Glomerular endothelial cell (primary cell): ENCODE measurements around the gene MYO1B. TPM values are rescaled to one million over a fixed set of nuclear protein-coding genes. Genes with fewer than 3 reads are reported as not detected.

ENCODE experiments used
- DNase-seq: peaks from one replicate; pipeline ENCODE4 v3.0.0-alpha.2; 2011; ENCODE audit warnings: low read depth, low spot score; ENCODE audit errors: extremely low read depth
- total RNA-seq: library from RNA; depleted of rRNA; stranded (reverse); fragments of >200 nt; gene quantifications from 2 replicates; pipeline ENCODE4 v1.2.3, GENCODE V29; 2015

Gene MYO1B
- total RNA-seq, 1 donor from 2014 or later: 232 TPM

DNA sequence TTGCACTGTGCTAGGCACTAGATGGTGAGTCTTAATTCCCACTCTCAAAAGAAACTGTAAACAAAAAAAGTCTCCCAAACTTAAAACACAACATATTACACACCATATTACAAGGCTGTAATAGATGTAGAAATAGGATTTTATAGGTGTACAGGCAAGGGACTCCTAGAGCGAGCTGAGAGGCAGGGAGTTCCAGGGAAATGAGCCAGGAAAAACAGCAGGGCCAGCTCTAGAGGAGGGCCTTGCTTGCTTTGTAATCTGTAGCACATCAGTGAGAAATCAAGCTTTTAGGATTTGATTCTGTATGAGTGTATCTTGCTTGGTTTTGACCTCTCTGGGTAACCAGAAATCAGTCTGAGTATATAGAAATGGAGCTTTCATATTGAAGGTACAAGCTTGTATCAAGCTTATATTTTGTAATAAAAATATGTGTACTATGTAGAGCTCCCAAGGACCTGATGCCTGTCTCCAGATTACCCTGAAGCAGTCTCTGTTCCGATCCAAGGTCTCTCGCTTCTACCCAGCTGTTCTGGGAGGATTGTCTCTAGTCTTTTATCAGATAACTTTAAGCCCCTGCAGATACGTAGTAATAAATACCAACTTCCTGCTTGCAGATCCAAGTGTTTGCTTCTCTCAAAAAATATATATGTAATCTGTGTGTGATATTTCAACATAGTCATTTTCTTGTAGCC, 73.0 kb downstream of the MYO1B start:
- DNase-seq: no peak

DNA sequence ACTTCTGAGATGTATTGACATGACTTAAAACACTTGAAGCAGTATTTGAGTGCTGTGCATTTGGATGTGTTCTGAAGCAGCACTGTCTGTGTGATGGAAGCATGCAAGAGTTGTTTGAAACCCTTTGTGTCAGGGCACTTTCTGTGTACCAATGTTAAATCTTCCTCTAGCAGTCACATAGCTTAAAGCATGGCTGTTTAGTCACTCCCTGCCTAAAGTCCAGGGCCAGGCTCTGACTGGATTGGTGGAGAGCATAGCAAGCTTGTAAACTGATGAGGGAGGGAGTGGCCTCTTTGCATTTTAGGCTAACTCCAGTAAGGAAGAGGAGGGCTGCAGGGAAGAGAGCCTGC, 73.5 kb downstream of the MYO1B start:
- no peak for DNase-seq

DNA sequence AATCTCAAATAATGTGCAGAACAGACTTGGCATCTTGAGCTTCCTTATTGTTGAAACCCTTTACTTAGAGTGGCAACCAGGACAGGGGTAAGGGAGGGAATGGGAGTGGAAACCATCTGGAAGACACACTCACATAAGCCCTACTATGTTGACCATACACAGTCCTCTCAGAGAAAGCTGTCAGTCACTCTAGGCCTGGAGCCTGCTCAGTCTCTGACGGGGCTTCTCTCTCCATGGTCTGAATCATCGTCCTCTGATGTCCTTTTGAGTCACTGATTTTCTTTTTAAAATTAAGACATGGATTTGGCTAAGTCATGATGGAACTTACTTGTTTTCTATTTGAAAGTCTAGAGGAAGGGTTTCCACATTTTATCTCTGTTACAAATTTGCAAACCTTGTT, 74.0 kb downstream of the MYO1B start:
- DNase-seq: no peak

DNA sequence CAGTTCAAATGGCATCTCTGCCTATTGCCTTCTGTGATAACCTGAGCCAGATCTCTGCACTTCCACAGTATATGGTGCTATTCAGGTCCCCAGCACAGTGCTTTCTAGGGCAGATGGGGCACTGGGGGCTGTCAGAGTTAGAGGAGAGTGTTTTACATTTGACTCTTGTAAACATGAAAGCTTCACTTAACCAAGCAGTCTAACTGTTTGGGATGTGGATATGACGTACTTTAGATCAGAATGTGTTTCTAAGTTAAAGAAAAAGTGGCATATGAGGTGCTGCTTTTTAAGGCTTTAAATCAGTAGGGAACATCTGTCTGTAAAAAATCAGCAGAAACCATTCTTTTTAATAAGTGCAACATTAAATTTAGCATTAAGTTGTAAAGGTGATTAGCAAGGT, 75.7 kb downstream of the MYO1B start:
- no peak for DNase-seq

DNA sequence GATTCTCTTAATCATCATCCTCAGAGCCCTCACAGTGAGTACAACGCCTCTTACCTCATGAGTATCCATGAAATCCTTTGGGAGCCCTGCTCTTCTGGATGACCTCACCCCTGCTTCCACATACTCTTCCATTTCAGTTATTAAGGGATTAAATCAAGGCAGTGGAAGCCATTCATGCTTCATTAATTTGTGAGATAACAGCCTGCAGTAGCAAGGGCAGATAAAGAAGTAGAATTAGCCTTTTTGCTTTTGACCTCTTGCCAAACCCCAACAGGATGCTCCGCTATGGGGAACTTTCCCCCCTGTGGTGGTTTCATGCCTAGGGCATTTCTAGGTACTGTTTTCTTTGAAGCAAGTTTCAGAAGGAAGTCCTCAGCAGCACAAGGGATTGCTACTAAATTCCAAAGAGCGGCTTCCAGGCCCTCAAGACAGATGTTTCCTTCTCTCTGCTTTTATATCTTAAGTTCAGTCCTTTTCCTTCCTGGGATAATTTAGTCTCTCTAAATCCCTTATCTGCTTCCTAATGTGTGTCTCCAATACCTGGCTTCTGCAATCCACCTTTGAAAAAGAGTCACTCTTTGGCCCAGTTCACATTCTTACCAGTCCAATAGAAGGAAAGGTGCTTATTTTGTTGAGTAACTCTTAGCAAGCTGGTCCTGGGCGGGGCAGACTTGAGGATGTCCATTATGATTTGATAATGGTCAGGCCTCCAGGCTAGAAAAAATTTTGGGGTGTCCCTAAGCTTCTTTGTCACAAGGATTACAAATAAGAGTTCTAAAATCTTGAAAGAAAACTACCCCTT, 76.9 kb downstream of the MYO1B start:
- peak; percentile 41 for DNase-seq

DNA sequence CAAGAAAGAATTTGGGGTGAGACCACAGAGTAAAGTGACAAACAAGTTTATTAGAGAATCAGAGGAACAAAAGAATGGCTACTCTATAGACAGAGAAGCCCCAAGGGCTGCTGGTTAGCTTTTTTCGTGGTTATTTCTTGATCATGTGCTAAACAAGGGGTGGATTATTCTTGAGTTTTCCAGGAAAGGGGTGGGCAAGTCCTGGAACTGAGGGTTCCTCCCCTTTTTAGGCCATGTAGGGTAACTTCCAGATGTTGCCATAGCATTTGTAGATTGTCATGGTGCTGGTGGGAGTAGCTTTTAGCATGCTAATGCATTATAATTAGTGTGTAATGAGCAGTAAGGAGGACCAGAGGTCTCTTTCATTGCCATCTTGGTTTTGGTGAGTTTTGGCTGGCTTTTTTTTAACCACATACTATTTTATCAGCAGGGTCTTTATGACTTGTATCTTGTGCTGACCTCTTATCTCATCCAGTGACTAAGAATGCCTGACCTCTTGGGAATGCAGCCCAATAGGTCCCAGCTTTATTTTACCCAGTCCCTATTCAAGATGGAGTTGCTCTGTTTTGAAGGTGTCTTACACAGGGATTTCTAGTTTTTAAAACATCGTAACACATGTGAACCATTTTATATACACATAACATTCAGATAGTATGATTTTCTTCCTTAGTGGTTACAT, 77.8 kb downstream of the MYO1B start:
- DNase-seq: no peak

DNA sequence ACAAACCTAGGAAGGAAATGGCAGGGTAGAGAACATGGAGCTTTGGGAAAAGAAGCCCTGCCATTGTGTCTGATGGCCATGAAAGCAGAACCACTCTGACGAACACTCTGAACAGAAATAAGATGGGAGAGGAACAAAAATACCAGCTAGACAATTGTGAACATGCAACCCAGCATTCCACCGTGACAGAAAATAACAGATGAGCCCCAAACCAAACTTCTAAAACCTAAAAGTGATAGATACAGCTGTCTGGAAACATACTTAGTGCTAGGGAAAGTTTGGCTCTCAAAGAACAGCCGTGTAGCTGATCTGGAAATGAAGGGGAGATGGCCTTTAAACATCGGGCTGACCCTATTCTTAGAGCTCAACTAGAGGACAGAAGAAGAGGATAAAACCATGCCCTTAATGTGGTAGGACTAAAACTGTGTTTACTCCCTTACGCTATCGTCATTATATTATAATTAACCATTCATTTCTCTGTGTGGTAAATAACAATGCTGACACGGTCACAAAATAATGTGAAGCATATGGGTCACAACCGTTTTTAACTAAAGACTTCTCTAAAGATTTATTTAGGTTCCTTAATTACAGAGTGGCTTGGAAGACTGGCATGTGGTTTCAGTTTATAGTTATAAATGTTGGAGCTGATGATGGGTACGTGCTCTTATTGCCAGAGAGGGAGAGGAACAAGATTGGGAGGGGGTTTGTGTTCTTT, 80.6 kb downstream of the MYO1B start:
- no peak for DNase-seq

DNA sequence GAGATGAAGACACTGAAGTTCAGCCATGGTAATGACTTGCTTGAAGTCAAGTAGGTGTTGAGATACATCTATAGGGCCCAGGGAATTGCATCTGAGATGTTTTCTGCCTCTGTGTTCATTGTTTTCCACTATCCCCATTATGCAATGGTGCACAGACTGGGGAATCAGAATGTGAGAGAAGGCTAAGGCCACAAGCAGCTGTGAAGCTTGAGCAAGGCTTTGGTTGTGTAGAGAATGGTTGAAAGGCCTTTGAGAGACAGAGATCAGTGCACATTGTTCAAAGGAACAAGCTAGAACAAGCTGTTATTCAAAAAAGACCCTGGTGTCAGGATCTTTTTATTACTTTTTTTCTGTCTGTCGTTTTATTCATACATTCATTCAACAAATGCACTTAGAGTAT, 82.3 kb downstream of the MYO1B start:
- DNase-seq: no peak

DNA sequence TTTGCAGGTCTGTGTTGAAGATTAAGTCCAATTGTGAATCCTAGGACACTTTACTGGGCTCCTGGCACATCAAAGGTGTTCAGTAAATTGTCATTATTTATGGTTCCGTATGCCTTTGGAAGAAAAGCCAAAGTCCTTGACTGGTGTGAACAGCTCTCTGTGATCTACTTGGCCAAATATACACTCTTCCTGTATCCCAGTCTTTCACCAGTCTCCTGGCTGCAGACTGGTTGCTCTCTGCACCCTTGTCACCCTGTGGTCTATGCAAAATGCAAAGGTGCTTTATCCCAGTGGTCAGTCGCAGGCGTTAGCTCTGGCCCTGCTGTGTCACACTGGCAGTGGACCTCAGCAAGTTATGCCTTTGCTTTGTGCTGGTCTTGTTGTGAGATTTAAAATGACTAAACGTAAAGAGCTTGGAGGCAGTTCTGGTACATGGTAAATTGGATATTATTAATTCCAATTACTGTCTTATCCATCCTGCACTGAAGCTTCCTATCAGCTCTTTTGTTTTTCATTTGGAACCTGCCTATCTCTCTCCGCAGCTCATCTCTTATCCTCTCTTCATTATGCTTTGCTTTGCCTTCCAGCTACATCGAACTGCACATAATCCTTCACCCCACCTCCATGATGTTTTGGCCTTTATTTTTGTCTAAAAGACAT, 83.1 kb downstream of the MYO1B start:
- DNase-seq: no peak

DNA sequence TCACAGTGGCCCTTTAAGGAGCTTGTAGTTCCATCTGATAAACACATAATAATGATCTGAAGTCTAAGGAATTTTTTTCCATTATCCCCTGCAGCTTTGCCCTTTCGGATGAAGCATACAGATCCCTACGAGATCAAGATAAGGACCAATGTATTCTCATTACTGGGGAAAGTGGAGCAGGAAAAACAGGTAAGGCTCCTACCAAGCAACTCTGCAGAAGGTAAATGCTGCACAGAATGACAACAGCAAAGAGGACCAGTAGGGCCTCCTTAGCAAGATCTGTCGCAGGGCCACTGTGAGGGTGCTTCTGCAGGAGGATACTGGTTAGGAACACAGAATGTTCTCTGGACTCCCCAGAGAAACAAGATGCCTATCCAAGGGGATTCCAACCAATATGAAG, 84.6 kb downstream of the MYO1B start:
- no peak for DNase-seq

DNA sequence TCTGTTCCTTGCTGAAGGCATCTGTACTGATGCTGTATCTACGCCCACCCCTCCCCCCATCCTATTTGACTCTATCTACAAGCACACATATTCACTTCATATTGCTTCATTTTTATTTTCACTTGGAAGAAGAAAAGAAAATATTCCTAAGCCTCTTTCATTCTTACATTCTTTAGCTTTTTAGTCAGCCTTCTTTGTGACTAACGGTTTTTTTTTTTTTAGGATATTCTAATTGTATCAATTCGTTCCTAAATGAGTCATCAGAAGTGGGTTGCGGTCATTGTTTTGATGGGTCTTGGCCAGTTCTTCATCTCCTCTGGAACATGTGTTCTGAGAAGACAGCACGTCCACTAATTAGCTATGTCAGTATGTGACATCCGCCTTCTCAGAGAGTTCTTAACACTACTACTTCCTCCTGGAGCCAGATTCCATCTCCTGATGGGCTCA, 88.7 kb downstream of the MYO1B start:
- no peak for DNase-seq

DNA sequence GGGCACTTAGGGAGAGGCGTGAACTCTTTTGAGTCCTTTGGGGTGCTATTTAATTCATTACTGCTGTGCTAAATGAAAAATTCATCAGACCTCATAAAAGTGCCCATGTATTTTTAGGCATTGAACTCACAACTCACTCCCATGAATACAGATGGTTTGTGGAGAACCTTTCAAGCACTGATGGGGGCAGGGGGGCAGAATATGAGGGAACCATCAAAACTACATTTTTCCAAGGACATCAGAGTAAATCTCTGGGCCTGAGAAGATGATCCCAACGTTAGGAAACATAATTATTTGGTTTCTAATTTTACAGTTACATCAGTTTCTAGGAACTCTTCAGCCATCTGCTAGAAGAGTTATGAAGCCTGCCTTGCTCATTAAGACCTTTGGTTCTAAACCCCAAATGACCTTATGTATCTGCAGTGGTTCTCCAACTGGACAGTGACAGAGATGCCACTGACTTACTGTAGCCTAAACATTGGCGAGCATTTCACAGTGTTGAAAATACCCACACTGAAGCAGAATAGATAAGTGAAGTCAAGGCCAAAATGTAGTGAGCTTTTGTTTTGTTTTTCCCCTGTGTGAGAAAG, 90.8 kb downstream of the MYO1B start:
- no peak for DNase-seq

DNA sequence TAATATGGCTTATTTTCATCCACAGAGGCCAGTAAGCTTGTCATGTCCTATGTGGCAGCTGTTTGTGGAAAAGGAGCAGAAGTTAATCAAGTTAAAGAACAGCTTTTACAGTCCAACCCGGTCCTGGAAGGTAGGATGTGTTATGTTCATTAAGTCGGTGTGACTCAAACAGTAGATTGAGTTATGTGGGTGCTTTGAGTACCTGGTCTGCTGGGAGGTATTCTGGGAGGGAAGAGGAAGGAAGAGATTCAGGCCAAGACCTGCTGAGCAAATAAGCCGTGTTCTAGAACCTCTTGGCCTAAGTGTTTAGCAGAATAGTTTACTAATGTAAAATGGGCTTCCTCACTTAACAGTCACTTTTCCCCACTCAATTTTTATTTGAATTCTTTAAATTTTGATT, 96.2 kb downstream of the MYO1B start:
- DNase-seq: no peak

DNA sequence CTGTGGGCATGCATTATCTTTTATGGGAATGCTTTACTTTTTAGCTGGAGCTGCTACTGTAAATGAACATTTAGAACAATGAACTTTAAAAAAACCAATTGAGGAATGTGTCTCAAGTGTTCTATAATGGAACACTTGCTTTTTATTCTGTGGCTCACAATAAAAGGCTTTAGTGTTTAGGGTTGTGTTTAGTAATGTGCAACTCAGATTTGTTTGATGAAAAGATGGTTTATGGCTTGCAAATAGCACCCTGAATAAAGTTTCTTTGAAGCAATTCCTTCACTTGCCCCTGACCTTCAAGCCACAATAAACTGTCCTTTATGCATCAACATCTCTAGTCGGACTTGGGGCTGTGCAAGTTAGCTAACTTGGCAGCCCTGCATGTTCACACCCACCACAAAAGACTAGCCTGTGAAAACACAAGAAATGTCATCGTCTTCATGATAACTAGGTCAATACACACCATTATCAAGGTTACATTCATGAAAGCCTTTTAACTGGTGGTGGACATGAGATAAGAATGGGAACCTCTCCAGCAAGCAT, 98.7 kb downstream of the MYO1B start:
- no peak for DNase-seq

DNA sequence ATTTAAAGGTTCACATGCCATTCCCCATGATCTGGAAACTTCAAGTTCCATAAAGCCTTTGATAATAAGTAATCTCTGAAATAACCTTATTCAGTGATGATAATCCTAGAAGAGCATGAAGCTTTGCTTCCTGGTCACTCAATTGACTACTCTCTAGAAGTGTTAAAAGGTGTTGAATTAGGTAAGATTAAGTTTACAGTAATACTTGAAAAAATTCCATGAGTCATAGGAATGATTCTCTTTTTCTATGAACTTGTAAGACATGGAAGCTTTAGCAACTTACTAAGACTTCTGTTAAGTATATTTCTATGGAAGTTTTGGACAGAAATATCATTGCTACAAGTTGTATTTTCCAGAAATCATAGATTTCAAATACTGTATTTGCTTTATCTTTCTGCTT, 100.6 kb downstream of the MYO1B start:
- no peak for DNase-seq

DNA sequence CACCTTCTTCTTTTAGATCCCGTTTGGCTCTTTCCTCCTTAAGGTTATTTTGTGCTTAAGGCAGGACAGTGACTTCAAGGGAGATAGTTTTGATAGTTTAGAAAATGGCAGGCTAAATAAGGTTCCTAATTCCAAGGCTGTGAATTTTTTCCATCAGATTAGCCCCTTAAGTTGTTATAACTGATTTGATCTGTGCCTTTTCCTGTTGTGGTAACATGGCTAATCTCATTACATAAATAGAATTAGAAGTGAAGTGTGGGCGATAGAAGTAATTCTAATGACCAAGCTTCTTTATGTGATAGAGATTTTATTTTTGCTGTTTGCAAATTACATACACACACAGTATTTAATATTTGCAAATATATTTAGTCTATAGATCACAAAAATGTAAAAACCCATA, 102.0 kb downstream of the MYO1B start:
- DNase-seq: no peak

DNA sequence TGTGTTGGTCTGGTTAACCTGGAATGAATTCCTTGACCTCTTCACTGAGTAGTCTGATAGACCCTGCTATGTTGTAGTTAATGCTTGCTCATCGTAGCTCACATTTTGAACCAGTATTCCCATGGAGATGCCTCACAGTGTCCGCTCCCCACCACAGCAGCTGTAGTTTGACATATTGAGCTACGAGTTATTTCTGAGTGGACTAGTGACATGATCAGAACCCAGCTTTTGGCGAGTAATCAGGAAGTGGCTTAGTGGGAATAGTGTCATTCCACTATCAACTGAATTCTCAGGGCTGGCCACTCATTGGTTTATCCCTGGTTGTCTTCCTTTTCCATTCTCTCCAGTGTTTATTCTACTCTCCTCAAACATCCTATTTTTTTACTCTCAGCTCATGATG, 102.7 kb downstream of the MYO1B start:
- no peak for DNase-seq

DNA sequence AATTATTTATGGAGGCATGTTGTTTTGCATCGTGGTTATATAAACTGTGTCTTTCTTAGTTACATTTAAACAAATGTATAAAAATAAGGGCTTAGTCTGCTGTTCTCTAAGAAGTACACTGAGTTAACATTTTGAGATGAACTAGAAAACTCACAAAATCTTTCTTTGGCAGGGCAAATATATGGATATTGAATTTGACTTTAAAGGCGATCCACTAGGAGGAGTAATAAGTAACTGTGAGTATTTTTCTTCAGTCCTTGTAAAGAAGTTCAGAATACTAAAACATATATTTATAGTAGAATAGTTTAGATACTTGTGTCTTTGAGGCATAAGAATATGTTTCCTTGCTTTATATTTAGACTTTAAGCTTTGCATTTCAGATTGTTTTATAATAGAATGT, 104.8 kb downstream of the MYO1B start:
- DNase-seq: no peak

DNA sequence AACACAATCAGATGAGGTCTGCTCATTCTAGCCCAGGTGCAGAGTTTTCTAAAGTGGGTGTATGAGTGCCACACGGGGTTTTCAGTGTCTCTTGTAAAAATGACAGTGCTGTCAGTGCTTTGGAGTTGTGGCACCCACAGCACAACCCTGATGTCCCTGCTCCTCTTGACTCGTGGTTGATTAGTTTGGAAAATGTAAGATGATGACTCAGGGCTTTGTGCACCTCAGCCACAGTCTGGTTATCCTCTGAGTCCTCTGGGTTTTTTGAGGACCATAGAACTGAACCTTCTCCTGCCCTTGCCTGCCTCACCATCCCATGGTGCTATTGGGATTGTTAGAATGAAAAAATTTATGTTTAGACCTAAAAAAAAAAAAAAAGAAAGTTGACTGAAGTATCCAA, 105.6 kb downstream of the MYO1B start:
- DNase-seq: no peak

DNA sequence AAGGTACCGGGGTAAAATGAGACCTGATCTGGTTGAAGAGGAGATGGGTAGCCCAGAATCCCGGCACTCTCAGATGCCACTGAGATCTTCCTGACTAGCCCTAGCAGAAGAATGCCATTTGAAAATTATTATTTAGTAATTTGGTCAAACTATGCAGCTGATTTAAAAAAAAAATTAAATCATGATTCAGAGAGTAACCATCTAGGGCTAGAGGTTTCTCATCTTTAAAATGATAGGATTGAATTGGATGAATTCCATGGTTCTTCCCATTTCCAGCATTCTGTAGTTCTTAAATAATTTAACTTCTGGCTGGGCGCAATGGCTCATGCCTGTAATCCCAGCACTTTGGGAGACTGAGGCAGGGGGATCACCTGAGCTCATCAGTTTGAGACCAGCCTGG, 106.1 kb downstream of the MYO1B start:
- no peak for DNase-seq
